Inflammatory macrophage treated with lipopolysaccharide for 4 hours (primary cell): ENCODE results near the gene CADPS2.
"Not testable (repeated sequence)": the region's sequence is repeated elsewhere in the genome, so short reads cannot be mapped to it uniquely, and the experiment has no call there.

Source experiments
- DNase-seq: peaks from one replicate; pipeline ENCODE4 v3.0.0-alpha.2; 2020

The CADPS2 gene

GRCh38 chr7:122658856-122659255 is 227.4 kb downstream of the CADPS2 start:
- no peak for DNase-seq

- no peak for DNase-seq
These were observed 232.6 kb downstream of the CADPS2 start for GRCh38 chr7:122653685-122654084.

GRCh38 chr7:122652876-122653275 is 233.4 kb downstream of the CADPS2 start:
- DNase-seq = no peak

- DNase-seq = no peak
These were observed 234.8 kb downstream of the CADPS2 start for GRCh38 chr7:122651451-122651850.

- no peak for DNase-seq
These were observed 243.0 kb downstream of the CADPS2 start for GRCh38 chr7:122643250-122643649.

GRCh38 chr7:122638459-122638858 is 247.8 kb downstream of the CADPS2 start:
- DNase-seq = no peak

- no peak for DNase-seq
These were observed 248.5 kb downstream of the CADPS2 start for GRCh38 chr7:122637784-122638183.

GRCh38 chr7:122635481-122635880 is 250.8 kb downstream of the CADPS2 start:
- DNase-seq = not testable (repeated sequence)

GRCh38 chr7:122633472-122633871 is 252.8 kb downstream of the CADPS2 start:
- no peak for DNase-seq

GRCh38 chr7:122632238-122632637 is 254.0 kb downstream of the CADPS2 start:
- DNase-seq = no peak

GRCh38 chr7:122629412-122629953 is 256.8 kb downstream of the CADPS2 start:
- DNase-seq = no peak

- DNase-seq = no peak
These were observed 257.4 kb downstream of the CADPS2 start for GRCh38 chr7:122628651-122629411.

GRCh38 chr7:122626785-122627184 is 259.5 kb downstream of the CADPS2 start:
- DNase-seq = no peak

- DNase-seq = no peak
These were observed 263.6 kb downstream of the CADPS2 start for GRCh38 chr7:122622682-122623081.

GRCh38 chr7:122619664-122620063 is 266.6 kb downstream of the CADPS2 start:
- no peak for DNase-seq

GRCh38 chr7:122618585-122619189 is 267.6 kb downstream of the CADPS2 start:
- no peak for DNase-seq

GRCh38 chr7:122616951-122617350 is 269.3 kb downstream of the CADPS2 start:
- DNase-seq = no peak

GRCh38 chr7:122605929-122606328 is 280.3 kb downstream of the CADPS2 start:
- no peak for DNase-seq

- DNase-seq = no peak
These were observed 282.0 kb downstream of the CADPS2 start for GRCh38 chr7:122604251-122604650.

- no peak for DNase-seq
These were observed 283.5 kb downstream of the CADPS2 start for GRCh38 chr7:122602800-122603199.

GRCh38 chr7:122600630-122601029 is 285.6 kb downstream of the CADPS2 start:
- DNase-seq = no peak

GRCh38 chr7:122600042-122600441 is 286.2 kb downstream of the CADPS2 start:
- DNase-seq = no peak

- no peak for DNase-seq
These were observed 289.0 kb downstream of the CADPS2 start for GRCh38 chr7:122597277-122597676.

GRCh38 chr7:122595885-122596284 is 290.4 kb downstream of the CADPS2 start:
- DNase-seq = no peak
